Activated CD4-positive, alpha-beta T cell treated with anti-CD3 and anti-CD28 coated beads for 48 hours (primary cell): Measurements from ENCODE around the gene FXYD7.
"Not testable (repeated sequence)": the region's sequence is repeated elsewhere in the genome, so short reads cannot be mapped to it uniquely, and the experiment has no call there.

ENCODE experiments used
- DNase-seq: peaks from one replicate; pipeline ENCODE4 v3.0.0-alpha.2; 2020

Gene FXYD7

DNA sequence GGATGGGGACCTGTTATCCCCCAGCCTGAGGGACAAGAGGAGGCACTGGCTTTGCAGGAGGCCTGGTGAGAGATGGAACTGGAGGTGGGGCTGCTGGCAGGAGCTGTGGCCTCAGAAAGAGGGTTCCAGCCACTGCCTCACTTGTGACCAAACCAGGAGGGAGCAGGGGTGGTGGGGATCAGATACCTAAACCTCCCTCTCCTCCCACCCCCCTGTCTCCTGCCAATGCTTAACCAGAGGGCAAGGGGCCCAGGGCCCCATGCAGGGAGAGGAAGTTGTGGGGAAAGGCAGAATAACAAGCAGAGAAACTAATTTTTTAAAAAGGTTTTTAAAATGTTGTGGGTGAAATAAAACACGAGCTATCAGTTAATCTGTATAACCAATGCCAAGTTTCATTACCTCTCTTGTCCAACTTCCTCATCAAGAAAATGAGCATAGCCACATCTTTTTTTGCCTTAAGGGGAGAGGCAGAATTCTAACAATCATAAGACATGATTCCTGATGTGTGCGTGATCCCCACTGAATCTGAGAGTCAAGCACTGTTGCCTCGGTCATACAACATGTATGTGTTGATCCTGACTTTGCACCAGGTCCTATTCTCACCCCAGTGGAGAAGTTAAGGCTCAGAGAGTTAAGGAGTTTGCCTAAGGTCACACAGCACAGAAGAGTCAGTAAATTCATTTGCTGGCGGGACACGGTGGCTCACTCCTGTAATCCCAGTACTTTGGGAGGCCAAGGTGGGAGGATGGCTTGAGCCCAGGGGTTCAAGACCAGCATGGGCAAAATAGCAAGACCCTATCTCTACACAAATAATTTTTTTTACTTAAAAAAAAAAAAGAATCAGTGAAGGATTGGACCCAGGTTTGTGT, 24.4 kb downstream of the FXYD7 start:
- no peak for DNase-seq

DNA sequence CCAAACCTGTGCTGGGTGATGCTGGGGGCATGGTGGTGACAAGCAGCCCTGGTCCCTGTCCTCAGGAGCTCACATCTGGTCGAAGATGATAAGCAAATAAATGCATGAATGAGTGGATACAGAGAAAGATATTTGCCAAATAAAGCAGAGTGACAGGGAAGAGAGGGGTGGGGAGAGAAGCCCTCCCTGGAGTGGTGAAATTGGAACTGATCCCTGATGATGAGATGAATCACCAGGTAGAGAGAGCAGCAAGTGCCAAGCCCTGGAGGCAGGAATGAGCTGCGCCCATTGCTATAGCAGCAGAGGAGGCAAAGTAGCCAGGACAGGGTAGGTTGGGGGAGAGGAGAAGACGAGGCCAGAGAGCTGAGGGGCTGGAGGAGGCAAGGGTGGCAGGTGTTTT, 25.1 kb downstream of the FXYD7 start:
- DNase-seq: no peak

DNA sequence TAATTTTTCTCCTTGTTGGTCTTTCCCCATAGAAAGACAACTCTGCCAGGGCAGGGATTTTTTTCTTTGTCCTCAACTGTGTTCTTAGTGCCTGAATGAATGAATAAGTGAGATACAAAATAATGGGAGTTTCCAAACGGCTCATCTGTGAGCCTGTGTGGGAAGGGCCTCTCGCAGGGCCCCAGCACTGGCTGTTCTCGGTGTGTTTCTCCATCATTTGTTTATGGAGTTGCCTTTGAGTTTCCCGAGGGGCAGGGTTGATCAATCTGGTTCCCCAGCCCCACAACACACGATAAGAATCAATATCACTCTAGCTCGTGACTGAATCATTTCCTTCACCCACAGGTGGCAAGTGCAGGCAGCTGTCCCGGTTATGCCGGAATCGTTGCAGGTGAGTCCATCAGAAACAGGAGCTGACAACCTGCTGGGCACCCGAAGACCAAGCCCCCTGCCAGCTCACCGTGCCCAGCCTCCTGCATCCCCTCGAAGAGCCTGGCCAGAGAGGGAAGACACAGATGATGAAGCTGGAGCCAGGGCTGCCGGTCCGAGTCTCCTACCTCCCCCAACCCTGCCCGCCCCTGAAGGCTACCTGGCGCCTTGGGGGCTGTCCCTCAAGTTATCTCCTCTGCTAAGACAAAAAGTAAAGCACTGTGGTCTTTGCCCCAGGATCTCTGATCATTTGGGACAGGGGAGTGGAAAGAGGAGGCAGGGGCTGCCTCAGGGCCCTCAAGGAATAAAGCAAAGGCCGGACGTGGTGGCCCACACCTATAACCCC, 26.4 kb downstream of the FXYD7 start:
- no peak for DNase-seq

DNA sequence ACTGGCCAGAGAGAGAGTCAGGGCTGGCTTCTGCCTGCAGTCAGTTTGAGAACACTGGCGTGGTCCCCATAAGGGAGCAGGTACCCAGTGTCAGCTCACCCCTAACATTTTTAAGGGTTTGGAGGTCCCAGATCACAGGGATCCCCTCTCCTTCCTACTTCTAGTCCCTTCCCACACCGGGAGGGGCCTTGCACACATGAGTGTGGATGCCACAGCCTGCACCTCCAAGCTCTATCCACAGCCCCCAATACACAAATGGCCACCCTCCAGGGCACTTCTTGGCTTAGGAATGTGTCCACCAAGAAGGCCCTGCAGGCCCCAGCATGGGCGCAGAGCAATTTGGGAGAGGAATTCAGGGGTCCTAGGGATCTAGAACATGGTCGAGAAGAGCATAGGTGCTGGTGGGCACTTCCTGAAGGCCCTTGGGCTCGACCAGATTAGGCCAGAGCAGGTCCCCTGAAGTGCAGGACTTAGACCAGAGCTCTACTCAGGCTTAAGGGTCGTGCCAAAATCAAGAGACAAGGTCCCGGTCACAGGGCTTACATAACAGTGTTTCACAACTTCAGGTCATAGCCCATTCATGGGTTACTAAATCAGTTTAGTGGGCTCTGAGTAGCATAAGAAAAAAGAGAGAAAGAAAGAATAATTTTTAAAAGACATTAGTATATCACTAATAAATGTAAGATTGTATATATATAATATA, 27.5 kb downstream of the FXYD7 start:
- no peak for DNase-seq

DNA sequence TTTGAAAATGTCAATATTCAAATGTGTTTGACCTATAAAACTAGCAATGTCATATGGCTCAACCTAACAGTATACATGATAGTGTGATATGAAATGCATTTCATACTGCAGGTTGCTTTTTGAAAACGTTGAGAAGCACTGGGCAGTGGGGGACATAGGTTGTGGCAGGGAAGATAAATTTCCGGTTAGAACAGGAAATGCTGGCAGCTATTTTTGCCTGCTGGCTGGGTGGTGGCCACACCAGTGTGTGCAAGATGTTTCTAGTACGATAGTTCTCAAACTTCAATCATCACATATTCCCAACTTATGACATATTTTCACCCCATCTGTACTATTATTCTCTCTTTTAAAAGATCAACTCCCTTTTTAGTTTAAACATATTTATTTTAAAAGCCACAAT, 28.7 kb downstream of the FXYD7 start:
- no peak for DNase-seq

DNA sequence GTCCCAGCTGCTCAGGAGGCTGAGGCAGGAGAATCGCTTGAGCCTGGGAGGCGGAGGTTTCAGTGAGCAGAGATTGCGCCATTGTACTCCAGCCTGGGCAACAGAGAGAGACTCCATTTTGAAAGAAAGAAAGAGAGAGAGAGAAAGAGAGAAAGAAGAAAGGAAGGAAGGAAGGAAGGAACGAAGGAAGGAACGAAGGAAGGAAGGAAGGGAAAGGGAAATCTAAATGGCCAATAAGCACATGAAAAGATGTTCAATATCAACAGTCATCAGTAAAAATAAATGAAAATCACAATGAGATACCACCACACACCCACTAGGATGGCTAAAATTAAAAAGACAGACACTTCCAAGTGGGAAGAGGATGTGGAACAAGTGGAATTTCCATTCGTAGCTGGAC, 31.2 kb downstream of the FXYD7 start:
- no peak for DNase-seq

DNA sequence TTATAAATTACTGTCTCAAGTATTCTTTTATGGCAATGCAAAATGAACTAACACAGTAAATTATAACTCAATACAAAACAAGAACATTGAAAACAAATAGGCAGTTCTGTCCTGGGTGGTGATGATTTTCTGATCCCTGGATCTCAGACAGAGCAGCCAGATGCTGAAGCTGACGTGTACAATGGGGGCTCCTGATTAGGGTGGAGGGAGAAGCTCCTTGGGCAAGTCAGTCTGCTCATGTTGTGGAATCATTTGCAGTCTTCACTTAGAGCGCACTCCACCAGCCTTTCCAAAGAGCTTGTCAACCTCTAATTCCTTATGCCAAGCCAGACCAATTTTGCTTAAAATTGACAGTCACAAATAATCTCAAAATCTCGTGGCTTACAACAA, 33.1 kb downstream of the FXYD7 start:
- DNase-seq: no peak

DNA sequence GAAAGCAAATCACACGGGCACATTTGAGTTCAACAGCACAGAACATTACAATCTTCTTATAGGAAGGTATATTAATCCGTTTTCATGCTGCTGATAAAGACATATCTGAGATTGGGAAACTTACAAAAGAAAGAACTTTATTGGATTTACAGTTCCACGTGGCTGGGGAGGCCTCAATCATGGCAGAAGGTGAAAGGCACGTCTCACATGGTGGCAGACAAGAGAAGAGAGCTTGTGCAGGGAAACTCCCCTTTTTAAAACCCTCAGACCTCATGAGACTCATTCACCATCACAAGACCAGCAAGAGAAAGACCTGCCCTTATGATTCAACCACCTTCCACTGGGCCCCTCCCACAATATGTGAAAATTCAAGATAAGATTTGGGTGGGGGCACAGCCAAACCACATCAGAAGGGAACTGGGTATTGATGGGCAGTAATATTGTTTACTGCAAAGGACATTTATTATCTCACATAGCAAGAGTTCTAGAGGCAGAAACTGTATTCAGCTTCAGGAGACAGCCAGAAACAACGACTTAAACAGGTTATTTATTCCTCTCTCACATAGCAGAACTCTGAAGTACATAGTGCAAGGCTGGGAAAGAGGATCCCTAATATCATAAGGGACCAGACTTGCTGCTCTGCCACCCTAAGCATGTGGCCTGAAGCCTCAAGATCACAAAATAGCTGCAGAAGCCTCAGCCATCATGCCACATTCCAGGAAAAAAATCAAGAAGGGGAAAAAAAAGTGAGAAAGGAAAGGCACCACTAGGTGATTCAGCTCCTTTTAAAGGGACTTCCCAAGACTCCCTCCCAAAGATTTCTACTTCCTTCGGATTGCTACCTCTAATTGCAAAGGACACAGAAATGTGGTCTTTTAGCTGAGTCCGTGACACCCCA, 34.6 kb downstream of the FXYD7 start:
- no peak for DNase-seq

DNA sequence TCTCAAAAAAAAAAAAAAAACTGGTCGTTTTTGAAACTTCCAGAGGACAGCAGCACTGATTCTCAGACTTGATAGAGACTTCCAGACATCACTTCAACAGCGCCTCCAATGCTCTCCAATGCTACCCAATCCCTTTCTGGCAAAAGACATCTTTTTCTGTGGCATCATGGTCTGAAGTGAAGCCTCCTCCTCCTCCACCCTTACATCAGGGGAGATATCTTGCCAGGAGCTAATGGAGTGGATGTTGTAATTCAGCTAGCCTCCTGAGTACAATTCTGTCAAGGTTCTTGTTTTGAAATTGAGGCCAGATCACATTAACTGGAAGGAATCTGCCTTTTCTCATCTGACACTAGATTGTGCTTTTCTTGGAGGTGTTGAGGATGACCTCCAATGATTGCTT, 35.6 kb downstream of the FXYD7 start:
- DNase-seq: no peak

DNA sequence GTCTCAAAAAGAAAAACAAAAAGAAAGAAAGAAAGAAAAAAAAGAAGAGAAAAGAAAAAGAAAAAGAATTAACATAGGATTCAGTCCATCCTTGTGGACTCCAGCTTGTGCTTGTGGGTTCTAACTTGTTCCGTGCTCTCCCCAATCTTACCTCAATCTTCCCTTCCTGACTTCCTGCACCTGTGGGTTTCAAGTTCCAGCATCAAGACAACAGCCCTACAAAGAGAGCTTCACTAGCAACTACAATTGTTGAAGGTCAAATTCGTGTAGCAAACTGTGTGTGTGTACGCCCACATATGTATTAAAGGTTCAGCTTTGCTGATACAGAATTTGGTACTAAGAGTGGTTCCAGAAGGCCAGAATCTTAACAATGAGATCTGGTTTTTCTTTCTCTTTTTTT, 36.8 kb downstream of the FXYD7 start:
- no peak for DNase-seq

DNA sequence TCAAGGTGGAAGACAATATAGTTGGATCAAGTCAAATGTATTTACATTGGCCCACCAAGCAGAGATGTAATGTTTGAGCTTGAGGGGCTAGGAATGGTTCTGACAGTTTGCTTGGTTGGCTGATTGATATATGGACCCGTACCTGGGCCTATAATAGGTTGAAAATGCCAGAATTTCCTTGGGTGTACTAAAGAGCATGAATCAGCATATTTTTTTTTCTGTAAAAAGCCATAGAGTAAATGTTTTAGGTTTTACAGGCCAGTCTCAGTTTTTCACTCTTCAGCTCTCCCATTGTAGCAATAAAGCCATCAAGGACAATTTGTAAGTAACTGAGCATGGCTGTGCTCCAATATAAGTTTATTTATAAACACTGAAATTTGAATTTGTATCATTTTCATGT, 38.3 kb downstream of the FXYD7 start:
- no peak for DNase-seq

DNA sequence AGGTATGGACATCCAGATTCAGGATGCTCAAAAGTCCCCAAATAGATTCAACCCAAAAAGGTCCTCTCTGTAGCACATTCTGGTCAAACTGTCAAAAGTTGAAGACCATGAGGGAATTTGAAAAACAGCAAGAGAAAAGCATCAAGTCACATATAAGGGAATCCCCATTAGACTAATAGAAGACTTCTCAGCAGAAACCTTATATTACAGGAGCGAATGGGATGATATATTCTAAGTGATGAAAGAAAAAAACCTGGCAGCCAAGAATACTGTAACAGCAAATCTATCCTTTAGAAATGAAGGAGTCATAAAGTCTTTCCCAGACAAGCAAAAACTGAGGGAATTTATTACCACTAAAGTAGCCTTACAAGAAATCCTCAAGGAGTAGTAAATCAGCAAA, 41.2 kb downstream of the FXYD7 start:
- no peak for DNase-seq

DNA sequence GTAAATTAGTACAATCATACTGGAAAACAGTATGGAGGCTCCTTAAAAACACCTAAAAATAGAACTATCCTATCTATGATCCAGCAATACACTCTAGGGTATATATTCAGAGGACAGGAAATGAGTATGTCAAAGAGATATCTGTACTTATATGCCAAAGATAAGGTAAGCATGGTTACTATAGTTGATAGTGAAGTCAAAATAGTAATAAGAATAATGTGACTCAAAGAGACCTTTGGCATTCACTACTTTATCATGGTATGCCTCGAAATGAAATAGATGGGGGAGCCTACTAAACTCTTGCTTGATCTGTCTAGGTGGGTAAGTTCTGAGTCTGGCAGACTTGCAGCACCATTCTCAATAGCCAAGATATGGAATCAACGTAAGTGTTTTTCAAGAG, 41.8 kb downstream of the FXYD7 start:
- no peak for DNase-seq

DNA sequence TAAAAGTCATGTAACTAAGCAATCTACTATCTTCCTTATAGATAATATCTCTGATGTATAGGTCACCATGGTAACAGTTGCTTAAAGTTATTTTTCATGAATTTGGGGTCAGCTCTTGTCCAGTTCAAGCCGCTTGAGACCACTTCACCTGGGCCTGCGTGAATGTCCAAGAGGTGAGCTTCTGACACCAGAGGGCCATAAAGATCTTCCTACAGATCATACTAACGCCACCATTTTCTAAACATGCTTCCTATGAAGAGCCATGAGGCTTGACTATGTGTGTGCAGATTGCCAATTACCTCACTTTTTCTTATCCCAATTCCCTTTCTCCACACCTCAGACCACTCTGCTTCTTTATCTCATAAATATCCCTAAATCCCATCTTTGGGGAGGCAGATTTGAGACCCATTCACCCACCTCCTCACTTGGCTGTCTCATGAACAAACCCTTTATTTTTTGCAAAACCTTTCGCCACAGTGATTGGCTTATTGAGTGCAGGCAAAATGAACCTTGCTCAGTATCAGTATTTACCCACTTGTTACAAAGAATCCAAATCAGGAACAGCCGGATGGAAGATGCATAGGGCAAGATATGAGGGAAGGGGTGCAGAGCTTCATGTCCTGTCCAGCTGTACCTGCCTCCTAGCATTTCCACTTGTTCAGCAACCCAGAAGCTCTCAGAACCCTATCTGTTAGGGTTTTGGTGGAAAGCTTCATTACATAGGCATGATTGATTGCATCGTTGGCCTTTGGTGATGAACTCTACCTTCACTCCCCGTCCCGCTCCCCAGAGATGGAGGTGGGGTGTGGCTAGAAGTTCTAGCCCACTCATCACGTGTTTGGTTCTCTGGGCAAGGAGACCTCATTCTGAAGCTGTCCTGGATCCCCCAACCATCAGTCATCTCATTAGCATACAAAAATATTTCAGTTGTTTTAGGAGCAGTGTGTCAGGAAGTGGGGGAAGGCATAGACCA, 51.2 kb downstream of the FXYD7 start:
- no peak for DNase-seq

DNA sequence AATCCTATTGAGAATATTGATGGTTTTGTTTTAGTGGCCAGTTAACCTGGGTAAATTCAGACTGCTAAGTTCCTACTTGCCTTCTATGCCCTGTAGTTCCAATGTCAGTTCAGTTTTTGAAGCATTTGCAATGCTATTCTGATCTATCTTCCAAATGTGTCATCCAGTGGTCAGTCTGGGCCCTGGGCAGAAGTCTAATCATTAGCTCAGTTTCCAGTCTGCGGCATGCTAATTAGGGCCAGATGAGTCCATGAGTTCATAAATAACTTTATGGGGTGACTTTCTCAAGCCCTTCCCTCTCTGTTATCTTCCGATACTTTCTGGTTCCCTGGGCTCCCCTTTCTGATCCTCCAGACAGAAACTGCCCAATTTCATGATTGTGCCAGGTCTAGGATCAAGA, 52.8 kb downstream of the FXYD7 start:
- no peak for DNase-seq

DNA sequence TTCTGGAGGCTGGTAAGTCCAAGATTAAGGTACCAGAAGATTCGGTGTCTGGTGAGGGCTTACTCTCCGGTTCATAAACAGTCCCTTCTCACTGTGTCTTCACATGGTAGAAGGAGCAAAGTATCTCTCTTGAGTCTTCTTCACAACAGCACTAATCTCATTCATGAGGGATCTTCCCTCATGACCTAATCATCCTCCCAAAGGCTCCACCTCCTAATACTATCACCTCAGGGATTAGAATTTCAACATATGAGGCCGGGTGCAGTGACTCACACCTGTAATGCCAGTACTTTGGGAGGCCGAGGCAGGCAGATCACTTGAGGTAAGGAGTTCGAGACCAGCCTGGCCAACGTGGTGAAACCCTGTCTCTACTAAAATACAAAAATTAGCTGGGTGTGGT, 53.8 kb downstream of the FXYD7 start:
- DNase-seq: not testable (repeated sequence)

DNA sequence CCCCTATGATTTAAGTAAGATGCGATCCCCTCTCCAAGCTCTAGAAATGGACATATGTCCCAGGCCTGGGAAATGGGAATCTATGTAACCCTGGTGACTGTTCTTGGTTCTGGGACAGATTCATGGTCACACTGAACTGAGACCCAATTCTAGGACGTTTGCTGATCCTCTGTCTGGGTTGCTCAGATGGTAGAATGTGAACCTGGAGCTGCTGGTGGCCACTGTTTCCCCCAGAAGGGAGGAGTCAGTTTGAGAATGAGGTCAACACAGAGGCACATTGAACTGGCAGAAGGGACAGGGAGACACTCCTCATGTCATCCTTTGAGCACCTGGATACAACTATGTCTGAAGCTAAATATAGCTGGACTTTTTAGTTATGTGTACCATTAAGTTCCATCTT, 56.4 kb downstream of the FXYD7 start:
- DNase-seq: no peak

DNA sequence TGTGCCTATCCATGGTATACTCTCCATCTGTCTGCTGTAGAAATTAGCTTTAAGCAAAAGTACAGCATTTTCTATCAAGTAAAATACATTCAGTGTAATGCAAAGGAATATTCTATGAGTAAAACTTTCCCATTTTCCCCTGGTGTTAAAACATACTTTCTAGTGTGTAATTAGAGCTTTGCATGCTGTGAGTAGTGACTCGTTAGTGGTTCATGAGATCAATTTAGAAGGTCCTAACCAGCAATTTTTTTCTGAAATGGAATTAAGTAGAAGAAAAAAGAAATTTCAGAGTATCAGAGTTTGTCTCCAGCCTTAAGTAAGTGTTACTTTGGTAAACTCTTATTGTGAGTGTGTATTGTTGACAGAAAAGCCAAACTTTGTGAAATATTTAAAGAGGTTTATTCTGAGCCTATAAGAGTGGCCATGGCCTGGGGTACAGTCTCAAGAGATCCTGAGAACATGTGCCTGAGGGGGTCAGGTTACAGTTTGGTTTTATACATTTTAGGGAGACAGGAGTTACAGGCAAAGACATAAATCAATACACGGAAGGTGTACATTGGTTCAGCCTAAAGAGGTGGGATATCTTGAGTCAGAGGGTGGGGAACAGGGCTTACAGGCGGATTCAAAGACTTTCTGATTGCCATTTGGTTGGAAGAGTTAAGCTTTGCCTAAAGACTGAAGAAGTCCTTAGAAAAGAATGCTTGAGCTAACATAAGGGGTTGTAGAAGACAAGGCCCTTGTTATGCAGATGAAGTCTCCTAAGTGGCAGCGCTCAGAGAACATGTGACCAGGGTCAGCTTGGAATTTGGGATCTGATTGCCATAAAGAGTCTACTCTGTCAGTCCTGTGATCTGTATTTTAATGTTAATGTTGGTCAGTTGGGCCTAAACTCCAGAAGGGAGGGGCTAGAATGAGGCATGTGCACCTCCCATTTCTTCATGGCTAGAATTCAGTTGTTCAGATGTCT, 60.0 kb downstream of the FXYD7 start:
- no peak for DNase-seq
